ENCODE results near the gene TREX2.

The TREX2 gene

GRCh38 chrX:153454901-153455550, 9.2 kb upstream of the TREX2 start:
- DNase-seq = no peak

DNA sequence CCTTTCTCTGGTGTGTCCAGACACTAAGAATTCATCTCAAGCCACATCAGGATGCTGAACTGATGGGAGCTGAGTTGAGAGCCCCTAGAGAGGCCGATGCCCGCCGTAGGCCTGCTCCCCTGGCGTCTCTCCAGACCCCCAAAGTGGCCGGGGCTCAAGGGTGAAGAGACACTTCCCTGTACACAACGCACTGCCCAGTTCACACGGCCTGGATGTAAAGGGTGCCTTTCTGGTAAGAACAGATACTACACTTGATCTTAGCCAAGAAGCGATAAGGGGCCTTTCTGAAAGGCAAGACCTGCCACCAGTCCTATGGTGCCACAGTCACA, 5.1 kb upstream of the TREX2 start:
- no peak for DNase-seq

DNA sequence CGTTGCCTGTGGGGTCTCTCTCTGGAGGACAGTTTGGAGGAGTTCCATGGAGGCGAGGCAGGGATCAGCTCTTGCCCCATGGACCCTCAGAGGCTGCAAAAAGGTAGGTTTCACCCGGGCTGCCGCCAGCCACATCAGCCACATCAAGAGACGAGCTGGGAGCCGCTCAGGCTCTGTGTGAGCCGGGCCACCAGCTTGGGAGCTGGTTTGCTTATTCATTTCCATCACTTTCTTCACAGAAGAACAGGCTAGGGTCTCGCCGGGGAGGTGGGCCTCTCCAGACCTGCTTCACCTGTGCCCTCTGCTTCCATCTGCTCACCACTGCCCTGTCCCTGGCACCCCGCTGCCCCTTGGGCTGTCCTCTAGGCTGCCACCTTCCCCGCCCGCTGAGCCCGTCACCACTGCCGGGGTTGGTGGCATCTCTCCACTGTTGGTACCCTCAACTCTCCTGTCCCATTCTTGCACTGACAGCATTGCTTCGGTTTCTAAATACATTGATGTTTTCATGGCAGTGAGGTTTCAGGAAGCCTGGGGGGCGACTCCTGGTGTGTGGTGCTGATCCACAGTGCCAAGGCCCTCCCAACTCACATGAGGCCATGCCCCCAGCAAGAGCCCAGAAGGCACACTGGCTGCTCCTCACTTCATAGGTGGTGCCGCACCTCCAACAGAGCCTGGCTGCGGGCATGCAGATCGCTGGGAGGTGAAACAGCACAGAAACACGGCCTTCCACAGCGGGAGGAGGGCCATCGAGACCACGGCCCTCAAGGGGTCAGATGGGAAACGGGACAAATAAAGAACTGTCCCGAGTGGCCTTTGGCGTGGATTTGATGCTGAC, 4.5 kb upstream of the TREX2 start:
- DNase-seq = no peak

DNA sequence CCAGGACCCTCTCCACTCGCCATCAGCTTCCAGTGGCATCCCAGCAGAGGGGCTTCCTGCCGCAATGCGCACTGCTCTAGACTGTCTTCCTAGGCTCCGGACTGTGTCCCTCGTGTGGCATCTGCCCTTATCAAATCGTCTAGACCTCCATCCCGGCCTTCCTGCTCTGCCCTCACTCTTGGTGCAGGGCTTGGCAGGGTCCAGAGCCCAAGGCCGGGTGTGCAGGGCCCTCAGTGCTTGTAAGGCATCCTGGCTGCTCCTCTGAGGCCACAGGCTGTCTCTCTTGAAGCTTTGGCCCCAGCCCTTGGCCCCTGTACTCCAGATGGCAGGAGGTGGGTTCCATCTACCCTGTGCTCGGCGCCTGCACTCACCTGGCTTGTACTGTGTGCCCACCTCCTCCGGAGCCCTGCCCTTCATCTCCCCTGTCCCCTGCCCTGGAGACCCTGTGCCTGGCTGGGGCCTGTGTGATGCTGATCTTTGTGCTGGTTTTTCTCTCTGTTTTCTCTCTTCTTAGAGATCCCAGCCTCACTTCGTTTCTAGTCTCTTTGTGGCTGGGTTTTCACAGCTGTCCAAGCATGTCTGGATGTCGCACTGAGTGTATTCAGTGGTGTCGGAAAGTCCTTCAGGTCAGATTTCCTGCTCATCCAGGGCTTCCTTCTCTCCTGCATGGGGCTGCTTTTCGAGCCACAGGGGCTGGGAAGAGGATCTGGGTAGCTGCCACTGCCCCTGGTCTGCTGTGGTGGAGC, 3.7 kb upstream of the TREX2 start:
- DNase-seq = no peak

- no peak for DNase-seq
Measured at GRCh38 chrX:153448556-153449367, 2.9 kb upstream of the TREX2 start.

GRCh38 chrX:153447581-153447960, 1.7 kb upstream of the TREX2 start:
- DNase-seq = no peak

- DNase-seq = no peak
Measured at GRCh38 chrX:153446950-153447580, 1.2 kb upstream of the TREX2 start.

GRCh38 chrX:153446636-153446936, 730 bp upstream of the TREX2 start:
- DNase-seq = no peak

DNA sequence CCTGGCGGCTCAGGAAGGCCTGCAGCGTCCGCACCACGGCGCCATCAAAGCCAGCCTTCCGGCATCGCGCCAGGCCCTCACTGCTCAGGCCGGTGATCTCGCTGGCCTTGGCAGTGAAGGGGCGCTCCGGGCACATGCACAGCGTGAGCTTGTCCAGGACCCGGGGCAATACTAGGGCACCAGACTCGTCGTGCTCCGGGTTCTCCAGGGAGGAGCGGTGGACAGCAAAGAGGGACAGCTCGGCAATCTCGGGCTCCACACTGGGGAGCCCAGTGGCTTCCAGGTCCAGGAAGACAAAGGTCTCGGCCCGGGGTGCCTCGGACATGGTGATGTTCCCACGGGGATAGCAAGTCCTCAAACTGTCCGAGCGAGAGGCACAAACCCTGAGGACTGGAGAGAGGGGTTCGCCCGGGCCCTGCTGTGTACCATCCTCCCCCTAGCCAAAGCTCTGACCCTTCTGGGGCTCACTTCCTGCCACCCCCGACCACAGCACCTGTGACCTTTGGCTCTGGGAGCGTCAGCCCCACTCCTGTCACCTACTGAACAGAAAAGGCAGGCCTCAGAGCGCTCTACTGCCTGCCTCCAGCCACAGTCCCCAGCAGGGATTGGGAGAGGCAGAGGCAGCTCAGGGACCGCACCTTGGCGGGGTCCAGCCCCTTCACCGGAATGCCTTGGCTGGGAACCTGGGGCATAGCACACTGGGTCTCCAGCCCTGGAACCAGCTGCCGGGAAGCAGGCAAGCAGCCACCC, 575 bp downstream of the TREX2 start:
- DNase-seq = no peak

- no peak for DNase-seq
Measured at GRCh38 chrX:153444333-153445011, 1.4 kb downstream of the TREX2 start.

- no peak for DNase-seq
Measured at GRCh38 chrX:153443476-153444332, 2.2 kb downstream of the TREX2 start.

- no peak for DNase-seq
Measured at GRCh38 chrX:153442463-153442862, 3.4 kb downstream of the TREX2 start.

- no peak for DNase-seq
Measured at GRCh38 chrX:153441981-153442380, 3.9 kb downstream of the TREX2 start.

GRCh38 chrX:153441296-153441695, 4.6 kb downstream of the TREX2 start:
- no peak for DNase-seq

GRCh38 chrX:153440556-153441135, 5.2 kb downstream of the TREX2 start:
- no peak for DNase-seq

GRCh38 chrX:153439977-153440376, 5.9 kb downstream of the TREX2 start:
- no peak for DNase-seq

GRCh38 chrX:153438532-153438931, 7.3 kb downstream of the TREX2 start:
- DNase-seq = peak; percentile 52

DNA sequence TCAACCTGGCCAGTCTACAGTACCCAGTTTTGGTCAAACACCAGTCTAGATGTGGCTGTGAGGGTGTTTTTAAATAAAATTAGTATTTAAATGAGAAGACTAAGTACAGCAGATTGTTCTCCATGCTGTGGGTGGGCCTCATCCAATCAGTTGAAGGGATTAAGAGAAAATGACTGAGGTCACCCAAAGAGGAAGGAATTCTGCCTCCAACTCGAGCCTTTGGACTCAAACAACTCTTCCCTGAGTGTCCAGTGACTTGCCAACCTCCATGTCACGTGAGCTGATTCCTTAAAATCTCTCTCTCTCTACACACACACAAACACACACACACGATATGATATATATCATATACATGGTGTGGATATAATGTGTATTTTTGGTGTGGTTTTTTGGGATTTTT, 10.0 kb downstream of the TREX2 start:
- DNase-seq = no peak

DNA sequence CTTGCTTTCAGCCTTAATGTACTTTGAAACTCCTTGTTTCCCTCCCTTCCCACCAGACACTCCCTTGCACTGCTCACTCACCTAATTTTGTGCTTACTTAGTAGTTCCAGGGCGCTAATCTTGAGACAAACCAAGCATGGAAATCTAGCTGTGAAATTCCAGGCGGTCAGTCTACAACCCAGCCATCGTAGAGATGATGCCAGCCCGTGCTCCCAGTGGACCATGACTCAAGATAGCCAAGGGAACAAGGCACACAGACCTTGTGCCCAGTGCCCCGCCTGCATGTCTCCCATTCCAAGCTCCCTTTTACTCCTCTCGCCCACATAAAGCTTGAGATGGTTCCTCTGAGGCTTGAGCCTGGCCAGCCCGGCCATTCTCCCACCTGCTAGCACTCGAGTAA, 11.1 kb downstream of the TREX2 start:
- no peak for DNase-seq

DNA sequence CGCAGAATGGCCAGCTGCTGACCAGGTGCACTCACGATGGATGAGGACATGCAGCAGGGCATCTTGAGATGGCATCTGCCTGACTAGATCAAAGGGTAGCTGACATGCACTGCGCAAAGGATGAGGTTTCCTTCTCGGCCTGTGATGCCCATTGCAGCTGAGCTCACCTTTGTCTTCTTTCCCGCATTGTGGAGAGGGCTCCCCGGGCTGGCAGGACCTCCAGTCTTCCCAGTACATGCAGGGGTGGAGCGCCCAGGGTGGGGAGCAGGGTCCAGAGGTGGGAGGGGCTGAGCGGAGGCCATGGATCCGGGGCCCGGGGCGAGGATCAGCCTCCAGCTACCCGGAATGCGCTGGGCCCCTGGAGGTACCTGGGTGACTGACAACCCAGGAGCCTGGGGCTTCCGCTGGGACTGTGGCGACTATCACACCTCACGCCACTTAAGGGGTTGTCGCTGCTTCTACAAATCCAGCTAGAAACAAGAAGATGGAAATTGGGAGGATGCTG, 12.0 kb downstream of the TREX2 start:
- peak; percentile 9 for DNase-seq

Measured in DMS53 (cell line).